NCI-H748 (cell line): ENCODE results near the gene SFSWAP.
"Not testable (repeated sequence)": the region's sequence is repeated elsewhere in the genome, so short reads cannot be mapped to it uniquely, and the experiment has no call there.

Source experiments
- DNase-seq: peaks from one replicate; lab custom pipeline; 2025; ENCODE audit not compliant: unreplicated experiment; lab: John Stamatoyannopoulos, UW

Gene SFSWAP

DNA sequence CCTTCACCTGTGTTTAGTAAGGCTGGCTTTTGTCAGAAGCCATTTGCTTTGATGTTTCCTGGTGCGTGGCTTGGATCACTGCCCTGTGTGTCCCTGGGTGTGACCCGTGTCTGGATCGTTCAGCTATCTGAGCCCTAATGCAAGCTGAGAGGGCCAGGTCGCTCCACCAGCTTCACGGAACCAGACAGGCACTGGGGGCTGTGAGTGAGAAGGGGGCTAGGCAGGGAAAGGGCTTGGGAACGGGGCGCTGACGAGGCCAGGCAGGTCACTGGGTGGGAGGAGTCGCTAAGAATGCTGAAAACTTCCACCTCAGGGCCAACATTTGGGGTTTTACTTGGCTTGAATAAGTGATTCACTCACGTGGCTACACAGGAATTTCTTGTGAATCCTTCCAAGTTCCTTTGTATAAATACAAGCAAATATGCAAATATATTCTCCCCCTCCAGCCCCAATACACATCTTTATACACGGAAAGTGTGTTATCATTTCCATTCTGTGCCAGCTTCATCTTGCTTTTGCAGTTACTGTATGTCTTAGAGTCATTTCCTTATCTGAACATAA lies 93.2 kb downstream of the SFSWAP start:
- DNase-seq, result no peak

DNA sequence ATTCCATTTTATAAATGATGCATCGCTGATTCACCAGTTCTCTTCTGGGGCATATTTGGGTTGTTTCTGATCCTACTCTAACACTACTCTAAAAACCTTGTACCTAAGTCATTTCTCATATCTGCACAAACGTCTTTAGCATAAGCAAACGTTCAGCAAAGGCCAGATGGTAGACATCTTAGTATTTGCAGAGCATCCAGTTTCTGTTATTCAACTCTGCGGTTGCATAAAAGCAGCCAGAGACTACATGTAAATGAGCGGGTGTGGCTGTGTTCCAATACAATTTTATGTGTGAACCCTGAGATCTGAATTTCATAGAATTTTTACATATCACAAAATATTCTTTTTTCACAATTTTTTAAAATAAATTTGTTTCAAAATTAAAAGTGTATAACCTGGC lies 94.5 kb downstream of the SFSWAP start:
- DNase-seq, result no peak

DNA sequence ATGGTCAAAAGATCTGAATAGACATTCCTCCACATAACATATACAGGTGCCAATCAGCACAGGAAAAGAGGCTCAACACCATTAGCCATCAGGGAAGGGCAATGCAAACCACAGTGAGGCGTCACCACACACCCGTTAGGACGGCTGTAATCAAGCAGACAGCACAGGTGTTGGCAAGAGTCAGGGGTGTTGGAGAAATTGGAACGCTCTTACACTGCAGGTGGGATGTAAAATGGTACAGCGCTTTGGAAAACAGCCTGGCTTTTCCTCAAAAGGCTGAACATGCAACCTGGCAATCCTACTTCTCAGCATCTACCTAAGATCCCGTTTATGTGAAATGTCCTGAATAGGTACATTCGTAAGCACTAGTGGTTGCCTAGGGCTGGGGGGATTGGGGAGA lies 95.8 kb downstream of the SFSWAP start:
- no peak for DNase-seq

DNA sequence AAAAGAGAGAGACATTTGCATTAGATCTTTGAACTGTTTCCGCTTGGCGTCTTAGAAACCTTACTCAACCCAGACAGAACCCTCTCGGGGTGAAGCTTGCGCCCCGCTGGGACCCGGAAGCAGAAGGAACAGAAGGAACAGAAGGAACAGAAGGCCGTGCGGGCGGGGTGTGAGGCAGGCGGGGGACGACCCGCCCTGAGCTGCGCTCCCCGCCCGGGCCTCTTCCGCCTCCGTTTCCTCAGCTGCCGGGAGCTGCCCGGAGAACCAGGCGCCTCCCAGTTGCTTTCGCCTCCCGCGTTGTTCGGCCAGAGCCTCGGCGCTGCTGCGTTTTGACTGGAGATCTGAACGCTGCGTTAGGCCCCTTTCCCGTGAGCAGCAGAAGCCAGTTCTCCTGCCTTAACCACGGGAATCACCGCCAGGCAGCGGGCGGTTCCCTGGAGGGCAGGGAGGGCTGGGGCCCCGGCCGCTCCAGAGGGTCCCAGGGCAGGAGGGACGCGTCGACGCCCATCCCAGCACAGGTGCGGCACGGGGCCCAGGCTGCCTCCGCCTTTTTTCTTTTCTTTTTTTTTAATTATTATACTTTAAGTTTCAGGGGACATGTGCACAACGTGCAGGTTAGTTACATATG lies 98.0 kb downstream of the SFSWAP start:
- DNase-seq, result peak; percentile 35

DNA sequence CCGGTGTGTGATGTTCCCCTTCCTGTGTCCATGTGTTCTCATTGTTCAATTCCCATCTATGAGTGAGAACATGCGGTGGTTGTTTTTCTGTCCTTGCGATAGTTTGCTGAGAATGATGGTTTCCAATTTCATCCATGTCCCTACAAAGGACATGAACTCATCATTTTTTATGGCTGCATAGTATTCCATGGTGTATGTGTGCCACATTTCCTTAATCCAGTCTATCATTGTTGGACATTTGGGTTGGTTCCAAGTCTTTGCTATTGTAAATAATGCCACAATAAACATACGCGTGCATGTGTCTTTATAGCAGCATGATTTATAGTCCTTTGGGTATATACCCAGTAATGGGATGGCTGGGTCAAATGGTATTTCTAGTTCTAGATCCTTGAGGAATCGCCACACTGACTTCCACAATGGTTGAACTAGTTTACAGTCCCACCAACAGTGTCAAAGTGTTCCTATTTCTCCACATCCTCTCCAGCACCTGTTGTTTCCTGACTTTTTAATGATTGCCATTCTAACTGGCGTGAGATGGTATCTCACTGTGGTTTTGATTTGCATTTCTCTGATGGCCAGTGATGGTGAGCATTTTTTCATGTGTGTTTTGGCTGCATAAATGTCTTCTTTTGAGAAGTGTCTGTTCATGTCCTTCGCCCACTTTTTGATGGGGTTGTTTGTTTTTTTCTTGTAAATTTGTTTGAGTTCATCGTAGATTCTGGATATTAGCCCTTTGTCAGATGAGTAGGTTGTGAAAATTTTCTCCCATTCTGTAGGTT lies 98.8 kb downstream of the SFSWAP start:
- not testable (repeated sequence) for DNase-seq

DNA sequence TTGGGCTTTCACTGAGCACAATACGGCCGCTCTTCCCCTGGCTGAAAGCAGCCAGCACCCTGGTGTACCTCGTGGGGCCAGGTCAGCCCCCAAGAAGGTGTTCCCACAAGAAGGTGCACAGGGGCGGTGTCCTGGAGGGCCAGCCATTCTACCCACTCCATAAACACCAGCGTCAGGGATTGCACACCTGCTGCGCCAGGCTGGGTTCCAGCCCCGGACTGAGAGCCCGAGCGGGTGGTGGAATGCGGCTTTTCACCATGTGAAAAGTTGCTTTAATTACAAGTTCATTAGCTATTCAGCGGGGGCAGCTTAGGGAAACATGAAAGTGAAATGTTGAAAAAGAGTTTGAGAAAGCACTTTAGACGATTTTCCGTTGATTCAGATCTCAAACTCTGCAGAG lies 99.8 kb downstream of the SFSWAP start:
- no peak for DNase-seq

DNA sequence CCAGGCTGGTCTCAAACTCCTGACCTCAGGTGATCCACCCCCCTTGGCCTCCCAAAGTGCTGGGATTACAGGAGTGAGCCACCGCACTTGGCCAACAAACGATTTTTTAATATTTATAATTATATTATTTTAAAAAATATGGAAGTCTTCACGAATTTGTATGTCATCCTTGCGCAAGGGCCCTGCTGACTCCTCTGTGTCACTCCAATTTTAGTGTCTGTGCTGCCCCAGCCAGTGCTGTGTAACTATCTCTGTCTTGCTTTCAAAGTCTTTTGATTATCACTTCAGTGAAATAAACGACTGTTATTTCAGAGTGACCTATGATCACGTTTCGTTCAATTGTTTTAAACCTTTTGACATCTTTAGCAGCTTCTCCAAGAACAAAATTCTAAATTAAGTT lies 104.2 kb downstream of the SFSWAP start:
- no peak for DNase-seq

DNA sequence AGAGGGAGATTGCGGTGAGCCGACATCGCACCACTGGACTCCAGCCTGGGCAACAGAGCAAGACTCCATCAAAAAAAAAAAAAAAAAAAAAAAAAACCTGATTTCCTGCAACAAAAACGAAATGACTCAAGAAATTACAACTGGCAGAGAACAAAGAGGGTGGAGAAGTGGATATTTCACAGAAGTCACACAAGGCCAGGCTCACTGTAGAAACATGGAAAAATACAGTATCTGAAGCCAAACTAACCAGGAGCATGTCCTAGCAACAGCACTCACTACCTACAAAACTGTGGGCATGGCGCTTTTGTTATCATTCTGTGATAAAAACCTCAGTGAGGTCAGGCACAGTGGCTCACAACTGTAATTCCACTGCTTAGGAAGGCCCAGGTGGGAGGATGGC lies 105.6 kb downstream of the SFSWAP start:
- DNase-seq, result no peak

DNA sequence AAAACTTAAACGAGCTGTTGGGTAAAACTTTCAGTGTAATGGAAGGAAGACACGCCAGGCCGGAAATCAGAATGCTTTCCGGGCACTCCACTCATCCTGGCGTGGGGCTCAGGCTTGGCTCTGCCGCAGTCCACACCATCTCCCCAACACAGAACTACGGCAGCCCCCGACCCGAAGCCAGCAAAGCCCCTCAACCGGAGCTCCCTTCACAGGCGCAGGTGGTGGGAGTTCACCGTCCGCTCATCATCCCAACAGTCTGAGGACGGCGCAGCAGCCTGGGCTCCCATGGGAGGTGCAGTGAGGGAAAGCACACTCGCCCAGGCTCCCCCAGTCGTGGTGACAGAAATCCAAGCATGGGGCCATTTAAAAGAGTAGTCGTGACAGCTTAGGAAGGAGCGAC lies 106.4 kb downstream of the SFSWAP start:
- no peak for DNase-seq

DNA sequence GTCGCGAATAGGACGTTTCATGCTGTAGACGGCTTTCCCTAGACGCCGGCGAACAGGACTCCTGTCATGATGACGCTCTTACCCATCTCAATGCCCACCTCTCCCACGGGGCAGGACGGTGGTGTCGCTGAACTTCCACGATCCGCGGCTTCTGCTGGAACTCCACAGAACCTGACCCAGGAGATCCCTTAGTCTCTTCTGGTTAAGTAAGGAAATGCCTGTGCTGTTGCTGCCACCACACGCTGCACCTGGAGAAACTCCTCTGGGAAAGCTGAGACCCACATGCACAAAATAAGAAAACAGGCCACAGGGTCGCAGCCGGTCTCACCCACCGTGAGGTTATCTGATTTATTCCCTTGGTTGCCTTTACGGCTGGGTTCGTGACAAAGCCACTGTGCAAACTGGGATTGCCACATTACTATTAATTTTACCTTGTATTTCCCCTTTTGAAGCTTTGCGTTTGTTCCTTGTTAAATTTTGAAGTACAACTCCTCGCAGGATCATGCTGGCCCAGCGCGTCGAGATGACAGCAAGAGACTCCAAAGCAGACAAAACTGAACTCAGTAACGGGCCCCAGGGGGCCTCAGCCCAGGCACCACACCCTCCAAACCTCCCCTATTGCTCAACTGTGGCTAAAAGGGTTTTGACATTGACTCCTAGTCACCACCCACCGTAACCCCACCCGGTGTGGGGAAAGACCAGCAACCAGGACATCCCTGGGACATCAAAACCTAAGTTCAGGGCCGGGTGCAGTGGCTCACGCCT lies 108.1 kb downstream of the SFSWAP start:
- DNase-seq, result no peak

DNA sequence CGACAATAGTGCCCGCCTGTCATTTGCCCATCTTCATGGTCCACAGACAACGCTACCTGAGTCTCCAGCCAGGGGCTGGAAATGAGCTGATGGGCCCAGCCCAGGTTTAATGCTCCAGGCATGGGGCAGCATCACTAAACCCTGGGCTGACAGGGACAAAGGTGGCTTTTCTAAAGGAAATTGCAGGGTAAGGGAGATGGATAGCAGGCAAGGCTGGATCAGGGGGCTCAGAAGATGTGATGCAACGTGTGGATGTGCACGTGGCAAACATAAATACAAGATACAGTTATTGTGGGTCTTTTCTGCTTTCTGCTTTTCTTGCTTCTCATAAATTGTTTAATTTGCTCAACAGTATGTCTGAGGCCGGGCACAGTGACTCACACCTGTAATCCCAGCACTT lies 113.6 kb downstream of the SFSWAP start:
- DNase-seq, result no peak

DNA sequence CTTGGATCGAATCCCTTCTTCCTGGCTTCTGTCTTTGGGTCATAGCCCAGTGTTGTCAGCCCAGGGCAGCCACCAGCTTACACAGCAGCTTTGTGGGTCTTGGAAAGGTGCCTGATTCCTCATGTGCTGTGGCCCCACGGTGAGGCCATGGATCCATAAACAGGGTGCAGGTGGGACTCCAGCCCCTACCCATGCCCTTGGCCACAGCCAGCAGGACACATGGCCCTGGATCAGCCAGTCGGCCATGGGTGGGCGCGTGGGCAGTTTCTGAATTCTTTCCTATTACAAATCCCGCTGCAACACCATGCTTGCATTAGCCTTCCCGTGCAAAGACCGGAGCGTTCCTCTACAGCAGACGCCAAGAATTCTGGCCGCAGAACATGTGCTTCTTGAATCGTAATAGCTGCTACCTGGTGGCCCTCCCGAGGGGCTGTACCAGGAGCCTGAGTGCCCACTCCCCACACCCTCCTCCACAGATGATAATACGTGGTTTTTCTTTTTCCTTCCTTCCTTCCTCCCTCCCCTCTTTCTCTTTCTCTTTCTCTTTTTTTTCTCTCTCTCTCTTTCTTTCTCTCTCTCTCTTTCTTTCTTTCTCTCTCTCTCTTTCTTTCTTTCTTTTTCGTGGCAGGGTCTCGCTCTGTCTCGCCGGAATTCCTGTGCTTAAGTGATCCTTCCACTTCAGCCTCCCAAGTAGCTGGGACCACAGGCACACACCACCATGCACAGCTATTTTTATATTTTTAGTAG lies 114.4 kb downstream of the SFSWAP start:
- DNase-seq, result no peak

DNA sequence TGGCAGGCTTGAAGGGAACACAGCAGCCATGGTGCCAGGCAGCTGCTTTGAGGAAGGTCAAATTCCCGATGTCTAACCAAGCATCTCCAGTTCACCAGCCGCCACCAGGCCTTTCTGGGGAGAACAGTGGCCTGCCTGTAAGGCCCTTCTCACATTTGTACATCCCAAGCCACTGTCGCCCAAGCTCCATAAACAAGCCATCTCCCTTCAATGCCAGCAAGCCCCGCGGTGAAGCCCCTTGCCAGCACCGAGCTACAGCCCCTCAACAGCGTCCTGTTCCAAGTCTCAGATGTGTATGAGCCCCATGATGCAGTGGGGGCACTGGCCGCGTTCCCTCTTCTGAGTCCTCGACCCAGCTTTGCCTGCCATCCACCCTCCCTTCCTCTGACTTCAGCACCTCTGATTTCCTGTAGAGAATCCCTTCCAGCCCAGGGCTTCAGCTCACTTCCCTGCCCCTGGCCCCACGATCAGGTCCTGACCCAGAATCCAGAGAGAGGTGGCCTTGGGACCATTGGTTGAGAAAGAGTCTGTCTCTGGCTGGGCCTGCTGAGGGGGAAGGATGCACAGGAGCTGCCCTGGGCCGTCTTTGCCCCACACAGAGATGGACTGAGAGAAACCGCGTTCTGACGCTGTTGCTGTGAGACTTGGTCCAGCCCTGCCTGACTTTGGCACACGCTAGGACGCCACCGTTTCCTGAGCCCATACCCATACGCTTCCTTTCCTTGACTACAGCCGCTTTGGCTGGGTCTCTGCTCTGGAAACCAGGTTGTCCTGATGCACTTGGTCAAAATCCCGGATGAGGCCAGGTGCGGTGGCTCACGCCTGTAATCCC lies 115.4 kb downstream of the SFSWAP start:
- DNase-seq, result no peak

DNA sequence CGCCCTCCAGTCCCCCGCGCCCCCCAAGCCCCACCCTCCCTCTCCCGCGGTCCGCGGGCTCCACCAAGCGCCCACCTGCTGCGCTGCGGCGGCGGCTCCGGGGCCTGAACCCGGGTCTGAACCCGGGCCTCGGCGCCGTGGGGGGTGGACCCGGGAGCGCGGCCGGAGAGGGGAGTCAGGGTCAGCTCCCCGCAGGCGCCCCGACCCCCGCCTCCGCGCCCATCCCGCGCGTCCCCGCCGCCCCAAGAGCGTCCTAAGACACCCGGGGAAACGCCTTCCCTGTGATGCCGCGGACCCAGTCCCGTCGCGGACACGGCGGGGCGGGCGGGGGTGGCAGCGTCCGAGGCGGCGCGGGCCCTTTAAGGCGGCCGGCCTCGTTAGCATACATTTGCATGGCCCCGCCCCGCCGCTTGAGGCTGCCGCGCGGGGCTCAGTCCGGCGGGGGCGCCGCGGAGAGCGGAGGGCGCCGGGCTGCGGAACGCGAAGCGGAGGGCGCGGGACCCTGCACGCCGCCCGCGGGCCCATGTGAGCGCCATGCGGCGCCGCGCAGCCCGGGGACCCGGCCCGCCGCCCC lies 117.2 kb downstream of the SFSWAP start, which contains the start of gene MMP17:
Gene MMP17, plus strand, starts transcription at position 433 of the 574 bp plus-strand sequence. Its CDS starts 102 bp downstream, at position 535.
- DNase-seq, result peak; percentile 73

DNA sequence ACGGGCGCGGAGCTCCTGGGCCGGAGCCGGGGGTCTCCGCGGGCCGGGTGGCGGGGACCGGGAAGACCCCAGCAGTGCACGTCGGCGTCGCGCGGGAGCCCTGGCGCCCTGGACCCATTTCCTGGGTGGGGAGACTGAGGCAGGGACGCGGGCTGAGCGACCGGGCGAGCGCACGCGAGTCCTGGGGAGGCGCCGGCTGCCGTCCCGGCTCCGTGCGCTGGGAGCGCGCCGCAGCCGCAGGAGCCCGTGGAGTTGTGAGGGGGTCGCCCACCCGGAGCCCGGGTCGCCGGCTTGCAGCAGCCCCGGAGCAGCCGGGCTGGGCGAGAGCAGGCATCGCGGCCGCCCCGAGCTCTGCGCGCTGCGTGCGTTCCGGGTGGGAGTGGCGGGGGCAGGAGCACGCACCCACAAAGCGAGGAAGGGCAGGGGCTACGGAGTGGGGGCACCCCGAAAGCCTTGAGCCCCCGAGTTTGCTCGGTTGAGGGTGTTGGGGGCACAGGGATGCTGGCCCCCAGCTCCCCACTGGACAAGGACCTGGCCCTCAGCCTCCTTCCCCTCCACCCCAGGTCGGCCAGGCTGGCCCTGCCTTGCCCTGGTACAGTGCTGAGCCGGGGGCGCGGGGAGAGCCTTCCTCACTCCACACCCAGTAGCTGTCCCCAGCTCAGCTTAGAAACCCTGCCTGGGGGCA lies 117.9 kb downstream of the SFSWAP start:
- DNase-seq, result peak; percentile 60

DNA sequence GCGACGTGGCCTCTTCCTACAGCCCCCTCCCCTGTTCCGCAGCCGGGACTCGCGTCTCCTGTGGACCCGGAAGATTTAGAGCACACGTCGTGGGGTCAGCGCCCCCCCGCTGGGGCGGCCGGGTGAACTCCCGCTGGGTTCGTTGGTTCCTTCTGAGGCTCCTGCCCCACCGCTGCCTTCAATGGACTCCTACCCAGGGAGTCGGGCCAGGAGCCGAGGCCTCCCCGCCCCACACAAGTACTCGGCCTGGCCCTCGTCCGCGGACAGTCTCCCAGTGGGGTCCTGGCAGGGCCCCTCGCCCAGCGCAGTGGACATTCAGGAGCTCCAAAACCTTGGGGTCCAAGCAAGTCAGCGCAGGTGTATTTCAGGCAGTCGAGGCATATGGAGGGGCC lies 118.5 kb downstream of the SFSWAP start:
- peak; percentile 60 for DNase-seq

DNA sequence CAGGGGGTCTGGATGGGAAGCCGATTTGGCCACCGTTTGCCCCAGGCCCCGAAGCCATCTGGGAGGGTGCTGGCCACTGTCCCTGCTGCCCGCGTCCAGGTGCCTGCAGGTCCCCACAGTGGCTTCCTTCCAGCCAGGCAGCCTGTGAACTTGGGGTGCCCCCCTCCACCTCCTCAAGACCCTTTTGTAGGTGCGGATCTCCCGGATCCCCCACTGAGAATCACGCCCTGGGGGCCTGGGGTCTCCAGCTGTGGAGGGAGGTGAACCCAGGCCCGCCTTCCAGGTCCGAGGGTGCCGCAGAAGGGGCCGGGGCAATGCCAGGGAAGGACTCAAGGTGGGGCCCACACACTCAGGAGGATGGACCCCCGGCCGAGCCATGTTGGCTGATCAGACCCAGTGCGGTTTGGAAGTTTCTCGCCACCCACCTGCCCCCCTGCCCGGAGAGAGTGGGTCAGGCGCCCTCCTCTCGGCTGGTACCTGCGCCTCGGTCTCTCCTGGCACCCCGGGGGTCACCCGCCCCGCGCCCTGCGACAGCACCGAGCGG lies 119.0 kb downstream of the SFSWAP start:
- peak; percentile 39 for DNase-seq

DNA sequence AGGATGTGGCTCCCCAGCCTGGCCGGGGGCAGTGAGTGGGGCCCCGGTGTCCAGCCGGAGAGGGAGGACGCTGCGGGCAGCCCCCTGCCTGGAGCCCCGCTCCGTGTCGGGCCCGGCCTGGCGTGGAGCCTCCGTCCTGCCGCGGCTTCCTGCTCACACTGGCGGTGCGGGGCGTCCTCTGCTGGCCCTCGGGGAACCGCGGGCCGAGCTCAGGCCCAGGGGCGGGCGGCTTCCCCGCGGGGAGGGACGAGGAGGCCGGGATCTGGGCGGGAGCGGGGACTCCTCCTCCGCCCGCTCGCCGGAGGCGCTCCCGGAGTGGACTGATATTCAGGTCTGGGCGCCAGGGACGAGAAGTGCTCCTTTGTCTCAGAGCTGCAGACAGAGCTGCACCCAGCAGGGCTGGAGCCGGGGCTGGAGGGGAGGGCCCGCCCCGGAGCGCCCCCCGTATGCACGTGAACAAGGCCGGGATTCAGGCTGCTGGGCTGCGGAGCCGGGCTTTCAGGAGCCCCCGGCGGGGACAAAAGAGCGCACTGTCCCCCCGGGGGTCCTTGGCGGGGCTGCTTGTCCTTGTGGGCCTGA lies 119.5 kb downstream of the SFSWAP start:
- peak; percentile 84 for DNase-seq
